HepG2 (cell line): ENCODE results near the gene PAK1IP1.

Experiments
- CEBPB ChIP-seq: IDR thresholded peaks from 2 replicates; pipeline ENCODE4 v1.6.1; 2011; ENCODE audit warnings: low read depth, low read length, improper control_type of control experiment, borderline replicate concordance
- EZH2 ChIP-seq: conservative IDR thresholded peaks from 2 replicates; pipeline ENCODE4 v1.6.1; 2012; ENCODE audit warnings: mild to moderate bottlenecking, low read depth, low read length, moderate library complexity
- MAX ChIP-seq: IDR thresholded peaks from 2 replicates; pipeline ENCODE4 v1.6.1; 2012; ENCODE audit warnings: inconsistent platforms
- PAX8 ChIP-seq: sonication (generic); formaldehyde crosslinking; IDR thresholded peaks from 2 replicates; pipeline ENCODE4 v1.8.0; 2022; ENCODE audit warnings: mild to moderate bottlenecking, missing genetic modification reagents, borderline replicate concordance
- PCBP1 ChIP-seq: fragments of 200-400 bp; formaldehyde crosslinking; IDR thresholded peaks from 2 replicates; pipeline ENCODE4 v1.6.1; 2017; ENCODE audit warnings: mild to moderate bottlenecking, low read depth, low read length, borderline replicate concordance

- TF ChIP-seq EZH2 (no peak), PCBP1 (no peak), PAX8 (CRISPR knock-in tag) (no peak), CEBPB (no peak), MAX (no peak)
Measured at GRCh38 chr6:10746915-10747250, 52.1 kb downstream of the PAK1IP1 start.
